Neural progenitor cell (in vitro differentiated cells): Measurements from ENCODE around the gene MBNL2.

Experiments
- CTCF ChIP-seq: fragments of 200-600 bp; sonication (generic); IDR thresholded peaks from 2 replicates; pipeline ENCODE4 v1.5.1; 2017; ENCODE audit warnings: antibody characterized with exemption, mild to moderate bottlenecking
- EZH2 ChIP-seq: fragments of 200-600 bp; sonication (generic); IDR thresholded peaks from 2 replicates; pipeline ENCODE4 v1.6.1; 2017; ENCODE audit warnings: antibody characterized with exemption, mild to moderate bottlenecking, moderate library complexity

GRCh38 chr13:97185751-97186150 lies 36.4 kb upstream of the MBNL2 start:
- TF ChIP-seq CTCF: no peak
- no peak for TF ChIP-seq EZH2
